GM12874 (cell line): ENCODE results near the gene MRE11.

Experiments used
- TF ChIP-seq, protein P1 (sequence below): IDR thresholded peaks from 2 replicates; pipeline ENCODE4 v1.5.1; 2011; ENCODE audit warnings: low read depth, mild to moderate bottlenecking, control low read depth, low read length, moderate library complexity; ENCODE audit not compliant: insufficient read depth

Gene MRE11

DNA sequence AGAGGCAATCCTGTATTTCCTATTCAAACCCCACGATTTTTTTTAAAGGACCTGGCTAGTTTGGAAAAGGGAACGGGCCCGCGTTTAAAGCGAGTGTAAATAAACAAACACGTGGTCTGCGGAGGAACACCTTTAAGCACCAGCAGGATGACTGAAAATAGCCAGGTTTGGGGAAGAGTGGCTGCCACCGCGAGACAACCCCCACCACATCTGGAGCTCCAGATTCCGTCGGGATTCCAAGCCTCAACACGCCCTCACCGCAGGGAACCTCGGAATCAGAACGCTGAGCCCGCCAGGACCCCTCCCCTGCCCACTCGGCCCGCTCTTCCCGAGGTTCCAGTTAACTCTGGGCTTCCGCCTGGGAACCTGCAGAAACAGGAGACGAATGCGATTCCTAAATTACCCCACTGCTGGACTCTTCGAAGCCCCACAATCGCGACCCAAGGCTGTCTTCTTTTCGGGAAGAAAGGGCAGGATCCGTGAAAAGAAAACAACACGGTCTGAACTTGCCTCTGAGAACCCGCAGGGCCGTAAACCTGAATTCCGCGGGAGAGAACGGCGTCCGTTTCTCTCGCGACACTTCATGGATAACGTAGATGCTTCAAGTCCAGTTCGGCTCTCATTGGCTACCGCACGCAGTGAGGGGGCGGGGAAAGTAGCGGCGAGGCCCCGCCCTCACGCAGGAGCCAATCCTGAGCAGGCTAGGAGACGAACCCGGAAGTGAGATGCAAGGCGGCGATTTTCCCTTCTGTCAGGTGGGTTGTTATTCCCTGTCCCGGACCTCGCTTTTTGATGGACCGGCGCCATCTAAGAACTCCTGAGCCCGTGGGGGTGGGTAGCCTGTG lies at the start of gene MRE11, which contains the start of gene ANKRD49:
Gene MRE11 (minus strand): TSS at position 564 of the 845 bp plus-strand sequence. CDS start 1,043 bp downstream, outside the sequence.
Gene ANKRD49 (plus strand): TSS at position 704 of the 845 bp plus-strand sequence. CDS start 2,710 bp downstream, outside the sequence.
- TF ChIP-seq, protein P1, sequence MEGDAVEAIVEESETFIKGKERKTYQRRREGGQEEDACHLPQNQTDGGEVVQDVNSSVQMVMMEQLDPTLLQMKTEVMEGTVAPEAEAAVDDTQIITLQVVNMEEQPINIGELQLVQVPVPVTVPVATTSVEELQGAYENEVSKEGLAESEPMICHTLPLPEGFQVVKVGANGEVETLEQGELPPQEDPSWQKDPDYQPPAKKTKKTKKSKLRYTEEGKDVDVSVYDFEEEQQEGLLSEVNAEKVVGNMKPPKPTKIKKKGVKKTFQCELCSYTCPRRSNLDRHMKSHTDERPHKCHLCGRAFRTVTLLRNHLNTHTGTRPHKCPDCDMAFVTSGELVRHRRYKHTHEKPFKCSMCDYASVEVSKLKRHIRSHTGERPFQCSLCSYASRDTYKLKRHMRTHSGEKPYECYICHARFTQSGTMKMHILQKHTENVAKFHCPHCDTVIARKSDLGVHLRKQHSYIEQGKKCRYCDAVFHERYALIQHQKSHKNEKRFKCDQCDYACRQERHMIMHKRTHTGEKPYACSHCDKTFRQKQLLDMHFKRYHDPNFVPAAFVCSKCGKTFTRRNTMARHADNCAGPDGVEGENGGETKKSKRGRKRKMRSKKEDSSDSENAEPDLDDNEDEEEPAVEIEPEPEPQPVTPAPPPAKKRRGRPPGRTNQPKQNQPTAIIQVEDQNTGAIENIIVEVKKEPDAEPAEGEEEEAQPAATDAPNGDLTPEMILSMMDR: no peak

DNA sequence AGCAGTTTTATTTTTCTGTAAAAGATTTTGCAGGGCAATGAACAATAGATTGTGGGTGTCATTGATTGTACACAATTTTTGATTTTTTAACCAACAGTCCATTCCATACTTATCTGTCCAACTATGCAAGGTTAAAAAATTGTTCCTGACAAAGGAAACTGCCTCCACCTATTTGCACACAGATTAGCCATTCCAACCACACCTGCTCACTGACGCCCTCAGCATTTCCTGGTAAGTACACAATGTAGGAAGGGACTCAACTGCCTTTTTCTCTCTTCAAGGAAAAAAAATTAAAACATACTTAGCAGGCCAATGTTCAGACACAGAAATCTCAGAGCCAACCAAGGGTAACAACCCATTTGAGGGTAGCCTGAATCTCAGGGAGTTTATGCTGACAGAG lies 45.8 kb upstream of the MRE11 start:
- TF ChIP-seq, protein P1: no peak

DNA sequence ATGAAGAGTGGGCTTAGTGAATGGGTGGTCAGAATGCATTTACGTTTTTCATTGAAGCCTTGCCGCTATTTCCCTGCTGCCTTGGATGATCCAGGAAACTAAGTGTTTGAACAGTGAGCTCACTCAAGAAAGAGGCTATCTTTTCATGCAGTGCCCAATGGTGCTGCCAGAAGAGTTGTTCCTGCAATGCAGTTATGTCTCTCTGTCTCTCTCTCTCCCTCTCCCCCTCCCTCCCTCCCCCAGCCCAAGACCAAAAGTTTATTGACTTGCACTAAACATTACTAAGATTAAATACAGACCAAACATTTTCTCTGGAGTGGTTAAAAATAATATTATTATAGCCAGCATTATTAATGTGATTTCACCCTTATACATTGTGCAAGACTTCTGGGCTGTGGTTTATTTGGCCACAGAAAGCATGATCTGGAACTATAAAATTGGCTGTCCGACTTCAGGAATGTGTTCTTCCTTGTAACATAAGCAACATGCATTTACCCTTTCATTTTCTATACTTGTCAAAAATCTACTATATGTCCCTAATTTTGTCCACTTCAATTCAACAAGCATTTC lies 43.5 kb upstream of the MRE11 start:
- TF ChIP-seq, protein P1: no peak

DNA sequence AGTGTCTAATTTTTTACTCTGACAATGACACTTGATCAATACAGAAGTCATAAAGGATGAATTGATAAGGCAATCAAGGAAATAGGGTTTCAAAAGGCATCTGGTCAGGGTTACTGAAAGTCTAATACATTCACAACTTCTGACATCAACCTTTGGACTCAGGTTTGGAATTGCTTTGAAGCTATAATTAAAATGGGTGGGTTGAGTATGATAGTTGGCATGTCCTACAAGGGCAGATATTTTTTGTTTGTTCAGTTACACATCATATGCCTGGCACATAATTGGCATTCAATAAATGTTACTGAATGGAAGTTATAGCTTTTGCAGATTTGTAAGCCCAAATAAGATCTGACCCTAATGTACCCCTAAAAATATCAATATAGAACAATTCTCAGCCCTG lies 42.7 kb upstream of the MRE11 start:
- TF ChIP-seq, protein P1: no peak

- TF ChIP-seq, protein P1: no peak
Measured at GRCh38 chr11:94533696-94534630, 40.3 kb upstream of the MRE11 start.

GRCh38 chr11:94533206-94533605 lies 39.6 kb upstream of the MRE11 start:
- TF ChIP-seq, protein P1: no peak

- TF ChIP-seq, protein P1: no peak
Measured at GRCh38 chr11:94532211-94532610, 38.6 kb upstream of the MRE11 start.
